HepG2 (cell line): ENCODE results near the gene ASPRV1. TPM values are rescaled to one million over a fixed set of nuclear protein-coding genes. Genes with fewer than 3 reads are reported as not detected.

Experiments used
- HNRNPK ChIP-seq: fragments of 200-400 bp; formaldehyde crosslinking; IDR thresholded peaks from 2 replicates; pipeline ENCODE4 v1.6.1; 2018; ENCODE audit warnings: low read length, low read depth, moderate library complexity, mild to moderate bottlenecking; ENCODE audit not compliant: poor library complexity, severe bottlenecking
- KDM5A ChIP-seq: fragments of 200-600 bp; sonication (generic); IDR thresholded peaks from 2 replicates; pipeline ENCODE4 v1.7.0; 2018; ENCODE audit warnings: antibody characterized with exemption, mild to moderate bottlenecking, low read length, borderline replicate concordance
- MED8 ChIP-seq: sonication (generic); formaldehyde crosslinking; IDR thresholded peaks from 2 replicates; pipeline ENCODE4 v1.8.1; 2023; ENCODE audit warnings: mild to moderate bottlenecking, missing genetic modification reagents; ENCODE audit not compliant: insufficient replicate concordance
- MIER2 ChIP-seq: IDR thresholded peaks from 2 replicates; pipeline ENCODE4 v1.6.1; 2016; ENCODE audit warnings: missing biosample characterization, missing genetic modification reagents
- PAX8 ChIP-seq: sonication (generic); formaldehyde crosslinking; IDR thresholded peaks from 2 replicates; pipeline ENCODE4 v1.8.0; 2022; ENCODE audit warnings: mild to moderate bottlenecking, missing genetic modification reagents, borderline replicate concordance
- TBL1XR1 ChIP-seq: fragments of 150-350 bp; IDR thresholded peaks from 2 replicates; pipeline ENCODE4 v1.6.1; 2014; ENCODE audit warnings: borderline replicate concordance, low read length; ENCODE audit not compliant: partially characterized antibody
- TBX3 ChIP-seq: fragments of 450-650 bp; IDR thresholded peaks from 2 replicates; pipeline ENCODE4 v1.6.1; 2017; ENCODE audit warnings: antibody characterized with exemption, mild to moderate bottlenecking, inconsistent platforms, borderline replicate concordance
- U2AF2 ChIP-seq: fragments of 200-400 bp; formaldehyde crosslinking; IDR thresholded peaks from 2 replicates; pipeline ENCODE4 v1.6.1; 2017; ENCODE audit warnings: low read depth, mild to moderate bottlenecking, low read length
- ZNF460 ChIP-seq: sonication (generic); formaldehyde crosslinking; IDR thresholded peaks from 2 replicates; pipeline ENCODE4 v1.5.1; 2020; ENCODE audit warnings: missing genetic modification reagents, mild to moderate bottlenecking, borderline replicate concordance
- ZNF782 ChIP-seq: sonication (generic); formaldehyde crosslinking; IDR thresholded peaks from 2 replicates; pipeline ENCODE4 v1.4.0; 2020; ENCODE audit warnings: missing genetic modification reagents, mild to moderate bottlenecking, borderline replicate concordance
- polyA plus RNA-seq, 8 experiments: library from polyadenylated mRNA; depleted of rRNA in 3 of 8; stranded (reverse) in 7 of 8; unstranded in 1 of 8; fragments of >200 nt; fragmentation: Illumina TruSeq in 4 of 8; extraction: Trizol in 4 of 8; gene quantifications; 2 replicates each; pipeline versions ENCODE4 v1.2.1 to v1.2.3, GENCODE V29; 2011 to 2016; ENCODE audit warnings: low read depth in 4 of 8, missing spikeins in 1 of 8, mixed read lengths in 1 of 8; ENCODE audit not compliant: insufficient read depth in 1 of 8
- total RNA-seq, 5 experiments: library from RNA; depleted of rRNA; stranded (reverse); fragments of >200 nt; fragmentation: Illumina TruSeq; extraction: Trizol; gene quantifications; 2 replicates each; pipeline ENCODE4 v1.2.3, GENCODE V29; 2016; ENCODE audit warnings: low read depth in 1 of 5
- TF ChIP-seq, protein P1 (sequence below): sonication (generic); formaldehyde crosslinking; conservative IDR thresholded peaks from 2 replicates; pipeline ENCODE4 v1.4.0; 2020; ENCODE audit warnings: missing genetic modification reagents
- TF ChIP-seq, protein P2 (sequence below), 2 experiments: sonication (generic) in 1 of 2; formaldehyde crosslinking in 1 of 2; IDR thresholded peaks; 2 replicates each; pipeline versions ENCODE4 v1.6.1 to v1.9.0; 2014 to 2022; ENCODE audit warnings: antibody characterized with exemption in 1 of 2, borderline replicate concordance in 1 of 2, inconsistent platforms in 1 of 2, low read depth in 1 of 2, missing genetic modification reagents in 1 of 2
- TF ChIP-seq, protein P3 (sequence below): sonication (generic); formaldehyde crosslinking; IDR thresholded peaks from 2 replicates; pipeline ENCODE4 v1.5.0; 2020; ENCODE audit warnings: missing genetic modification reagents
- TF ChIP-seq, protein P4 (sequence below): sonication (generic); formaldehyde crosslinking; IDR thresholded peaks from 2 replicates; pipeline ENCODE4 v1.5.0; 2020; ENCODE audit warnings: missing genetic modification reagents, mild to moderate bottlenecking, borderline replicate concordance

ASPRV1 gene
- total and polyA plus RNA-seq, 2 of the 13 experiments (the other 11 are each of a cell fraction or from before 2014, with no cell fraction given): 0.40 to 0.48 TPM

DNA sequence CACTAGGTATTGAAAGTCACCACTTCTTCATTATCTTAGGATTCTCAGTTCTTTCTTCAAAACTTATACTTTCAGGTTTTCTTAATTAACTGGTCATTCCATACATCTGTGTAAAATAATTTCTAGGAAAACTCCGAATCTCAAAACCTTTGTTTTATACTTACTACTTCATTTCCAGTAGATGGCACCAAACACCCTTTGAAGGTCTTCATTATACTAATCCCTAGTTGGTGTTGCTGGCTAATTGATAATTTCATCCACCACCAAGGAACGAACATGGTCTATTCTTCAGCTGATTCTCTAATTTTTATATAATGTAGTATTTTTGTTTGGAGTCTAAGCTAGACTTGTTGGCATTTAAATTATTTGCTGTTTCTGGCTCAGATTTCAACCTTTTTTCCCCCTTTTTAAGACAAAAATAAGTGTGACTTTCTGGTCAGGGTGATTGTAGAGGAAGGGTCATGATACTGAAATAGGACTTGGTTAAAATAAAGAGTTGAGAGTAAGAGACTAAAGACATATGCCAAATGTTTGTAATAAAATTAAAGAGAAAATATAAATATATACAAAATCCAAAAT is 49.4 kb downstream of the ASPRV1 start (continued):
- TF ChIP-seq, protein P1, sequence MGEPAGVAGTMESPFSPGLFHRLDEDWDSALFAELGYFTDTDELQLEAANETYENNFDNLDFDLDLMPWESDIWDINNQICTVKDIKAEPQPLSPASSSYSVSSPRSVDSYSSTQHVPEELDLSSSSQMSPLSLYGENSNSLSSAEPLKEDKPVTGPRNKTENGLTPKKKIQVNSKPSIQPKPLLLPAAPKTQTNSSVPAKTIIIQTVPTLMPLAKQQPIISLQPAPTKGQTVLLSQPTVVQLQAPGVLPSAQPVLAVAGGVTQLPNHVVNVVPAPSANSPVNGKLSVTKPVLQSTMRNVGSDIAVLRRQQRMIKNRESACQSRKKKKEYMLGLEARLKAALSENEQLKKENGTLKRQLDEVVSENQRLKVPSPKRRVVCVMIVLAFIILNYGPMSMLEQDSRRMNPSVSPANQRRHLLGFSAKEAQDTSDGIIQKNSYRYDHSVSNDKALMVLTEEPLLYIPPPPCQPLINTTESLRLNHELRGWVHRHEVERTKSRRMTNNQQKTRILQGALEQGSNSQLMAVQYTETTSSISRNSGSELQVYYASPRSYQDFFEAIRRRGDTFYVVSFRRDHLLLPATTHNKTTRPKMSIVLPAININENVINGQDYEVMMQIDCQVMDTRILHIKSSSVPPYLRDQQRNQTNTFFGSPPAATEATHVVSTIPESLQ (CRISPR knock-in tag): no peak
- TF ChIP-seq ZNF460 (CRISPR knock-in tag) (no peak), TBX3 (peak; percentile 13; the same call in 1 of the 2 replicates), HNRNPK (no peak), ZNF782 (CRISPR knock-in tag) (no peak), MED8 (CRISPR knock-in tag) (no peak), MIER2 (CRISPR knock-in tag) (no peak), PAX8 (CRISPR knock-in tag) (no peak), TBL1XR1 (no peak), U2AF2 (no peak), KDM5A (peak; percentile 82; the same call in 1 of the 2 replicates)
- TF ChIP-seq, protein P2, sequence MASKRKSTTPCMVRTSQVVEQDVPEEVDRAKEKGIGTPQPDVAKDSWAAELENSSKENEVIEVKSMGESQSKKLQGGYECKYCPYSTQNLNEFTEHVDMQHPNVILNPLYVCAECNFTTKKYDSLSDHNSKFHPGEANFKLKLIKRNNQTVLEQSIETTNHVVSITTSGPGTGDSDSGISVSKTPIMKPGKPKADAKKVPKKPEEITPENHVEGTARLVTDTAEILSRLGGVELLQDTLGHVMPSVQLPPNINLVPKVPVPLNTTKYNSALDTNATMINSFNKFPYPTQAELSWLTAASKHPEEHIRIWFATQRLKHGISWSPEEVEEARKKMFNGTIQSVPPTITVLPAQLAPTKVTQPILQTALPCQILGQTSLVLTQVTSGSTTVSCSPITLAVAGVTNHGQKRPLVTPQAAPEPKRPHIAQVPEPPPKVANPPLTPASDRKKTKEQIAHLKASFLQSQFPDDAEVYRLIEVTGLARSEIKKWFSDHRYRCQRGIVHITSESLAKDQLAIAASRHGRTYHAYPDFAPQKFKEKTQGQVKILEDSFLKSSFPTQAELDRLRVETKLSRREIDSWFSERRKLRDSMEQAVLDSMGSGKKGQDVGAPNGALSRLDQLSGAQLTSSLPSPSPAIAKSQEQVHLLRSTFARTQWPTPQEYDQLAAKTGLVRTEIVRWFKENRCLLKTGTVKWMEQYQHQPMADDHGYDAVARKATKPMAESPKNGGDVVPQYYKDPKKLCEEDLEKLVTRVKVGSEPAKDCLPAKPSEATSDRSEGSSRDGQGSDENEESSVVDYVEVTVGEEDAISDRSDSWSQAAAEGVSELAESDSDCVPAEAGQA (IDR thresholded peaks at IDR 0.05; ENCODE audit: low read depth): no peak
- TF ChIP-seq, protein P2 (CRISPR knock-in tag; IDR thresholded peaks at IDR 0.05; ENCODE audit: borderline replicate concordance): no peak
- TF ChIP-seq, protein P3, sequence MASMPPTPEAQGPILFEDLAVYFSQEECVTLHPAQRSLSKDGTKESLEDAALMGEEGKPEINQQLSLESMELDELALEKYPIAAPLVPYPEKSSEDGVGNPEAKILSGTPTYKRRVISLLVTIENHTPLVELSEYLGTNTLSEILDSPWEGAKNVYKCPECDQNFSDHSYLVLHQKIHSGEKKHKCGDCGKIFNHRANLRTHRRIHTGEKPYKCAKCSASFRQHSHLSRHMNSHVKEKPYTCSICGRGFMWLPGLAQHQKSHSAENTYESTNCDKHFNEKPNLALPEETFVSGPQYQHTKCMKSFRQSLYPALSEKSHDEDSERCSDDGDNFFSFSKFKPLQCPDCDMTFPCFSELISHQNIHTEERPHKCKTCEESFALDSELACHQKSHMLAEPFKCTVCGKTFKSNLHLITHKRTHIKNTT (CRISPR knock-in tag): no peak
- TF ChIP-seq, protein P4, sequence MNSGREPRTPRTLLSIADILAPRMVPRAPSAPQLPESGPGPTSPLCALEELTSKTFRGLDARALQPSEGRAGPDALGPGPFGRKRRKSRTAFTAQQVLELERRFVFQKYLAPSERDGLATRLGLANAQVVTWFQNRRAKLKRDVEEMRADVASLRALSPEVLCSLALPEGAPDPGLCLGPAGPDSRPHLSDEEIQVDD (CRISPR knock-in tag): no peak
